ENCODE measurements around the gene TMEM204.

The TMEM204 gene

GRCh38 chr16:1561836-1562235, 28.4 kb downstream of the TMEM204 start (continued):
- no peak for TF ChIP-seq ZNF280D (tag by site-specific recombination; IDR thresholded peaks at IDR 0.05)
- no peak for TF ChIP-seq ZNF302 (tag by site-specific recombination; IDR thresholded peaks at IDR 0.05; ENCODE audit: low read depth)
- TF ChIP-seq ZNF362 (tag by site-specific recombination; IDR thresholded peaks at IDR 0.05): no peak
- no peak for TF ChIP-seq ZNF747 (tag by site-specific recombination; IDR thresholded peaks at IDR 0.05)

DNA sequence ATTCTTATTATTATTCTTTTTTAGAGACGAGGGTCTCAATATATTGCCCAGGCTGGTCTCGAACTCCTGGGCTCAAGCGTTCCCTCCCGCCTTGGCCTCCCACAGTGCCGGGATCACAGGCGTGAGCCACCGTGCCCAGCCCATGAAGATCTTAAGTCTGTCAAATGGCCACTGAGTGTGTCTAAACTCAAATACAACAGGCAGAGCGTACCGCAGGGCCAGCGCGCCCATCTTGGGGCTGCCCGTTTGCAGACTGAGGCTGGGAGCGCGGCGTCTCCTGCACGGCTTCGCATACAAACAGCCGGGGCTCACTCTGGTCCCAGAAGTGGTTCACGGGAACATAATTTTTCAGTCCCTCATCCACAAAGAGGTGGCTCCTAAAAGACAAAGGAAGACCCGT, 30.3 kb downstream of the TMEM204 start:
- TF ChIP-seq ZNF76 (tag by site-specific recombination; IDR thresholded peaks at IDR 0.05; ENCODE audit: borderline replicate concordance, low read depth): no peak
- no peak for TF ChIP-seq ZNF121 (tag by site-specific recombination; IDR thresholded peaks at IDR 0.05)
- no peak for TF ChIP-seq ZNF426 (tag by site-specific recombination; IDR thresholded peaks at IDR 0.05)
- TF ChIP-seq ZNF26 (tag by site-specific recombination; IDR thresholded peaks at IDR 0.05): no peak
- TF ChIP-seq ZNF747 (tag by site-specific recombination; IDR thresholded peaks at IDR 0.05): no peak
- no peak for TF ChIP-seq ZNF138 (tag by site-specific recombination; IDR thresholded peaks at IDR 0.05; ENCODE audit: borderline replicate concordance)
- TF ChIP-seq ZNF416 (tag by site-specific recombination; IDR thresholded peaks at IDR 0.05): no peak
- H3K27ac ChIP-seq (ENCODE audit: extremely low read depth, low read depth, low read length): no peak overlapping the region
- CTCF ChIA-PET: interaction anchor here (0.7 kb wide), 1 partner anchor 143 kb away, joined by 4 read pairs; no protein-coding TSS in a partner anchor
- peaks cover 0 to 59% of the 10 kb centered on the region in 2 experiments; a peak in 2 of 3 replicates for H3K36me3 ChIP-seq (ENCODE audit: control insufficient read depth in 2 of 2, insufficient read depth in 1 of 2, low read length in 2 of 2)
- POLR2A ChIA-PET: no interaction called here
- no peaks in the 10 kb centered on the region for H3K9me3 ChIP-seq (ENCODE audit: control insufficient read depth, insufficient read depth, low read depth, low read length)
- H3K4me3 ChIP-seq (ENCODE audit: low read depth, low read length): no peak overlapping the region
- no peaks in the 10 kb centered on the region for H3K4me1 ChIP-seq (ENCODE audit: control insufficient read depth, insufficient read depth, low read length)

GRCh38 chr16:1564325-1564724, 30.9 kb downstream of the TMEM204 start:
- Histone ChIP-seq H3K9me3 (ENCODE audit: control insufficient read depth, insufficient read depth, low read depth, low read length) (no peaks in the 10 kb centered on the region), H3K27ac (ENCODE audit: extremely low read depth, low read depth, low read length) (no peak overlapping the region), H3K4me1 (ENCODE audit: control insufficient read depth, insufficient read depth, low read length) (no peaks in the 10 kb centered on the region), H3K4me3 (ENCODE audit: low read depth, low read length) (no peak overlapping the region), H3K36me3 (ENCODE audit: control insufficient read depth in 2 of 2, insufficient read depth in 1 of 2, low read length in 2 of 2) (peaks cover 0 to 54% of the 10 kb centered on the region in 2 experiments; a peak in 2 of 3 replicates)
- CTCF ChIA-PET: no interaction called here
- POLR2A ChIA-PET: no interaction called here
- TF ChIP-seq GFI1B (tag by site-specific recombination; IDR thresholded peaks at IDR 0.05) (no peak), ZBTB21 (tag by site-specific recombination; IDR thresholded peaks at IDR 0.05) (no peak), GLI2 (tag by site-specific recombination; IDR thresholded peaks at IDR 0.05; ENCODE audit: borderline replicate concordance, low read depth) (no peak), BCL6B (tag by site-specific recombination; IDR thresholded peaks at IDR 0.05) (no peak), ZBTB8A (tag by site-specific recombination; IDR thresholded peaks at IDR 0.05) (no peak), ZNF391 (tag by site-specific recombination; IDR thresholded peaks at IDR 0.05; ENCODE audit: borderline replicate concordance, low read depth) (no peak)
- TF ChIP-seq, protein P1, sequence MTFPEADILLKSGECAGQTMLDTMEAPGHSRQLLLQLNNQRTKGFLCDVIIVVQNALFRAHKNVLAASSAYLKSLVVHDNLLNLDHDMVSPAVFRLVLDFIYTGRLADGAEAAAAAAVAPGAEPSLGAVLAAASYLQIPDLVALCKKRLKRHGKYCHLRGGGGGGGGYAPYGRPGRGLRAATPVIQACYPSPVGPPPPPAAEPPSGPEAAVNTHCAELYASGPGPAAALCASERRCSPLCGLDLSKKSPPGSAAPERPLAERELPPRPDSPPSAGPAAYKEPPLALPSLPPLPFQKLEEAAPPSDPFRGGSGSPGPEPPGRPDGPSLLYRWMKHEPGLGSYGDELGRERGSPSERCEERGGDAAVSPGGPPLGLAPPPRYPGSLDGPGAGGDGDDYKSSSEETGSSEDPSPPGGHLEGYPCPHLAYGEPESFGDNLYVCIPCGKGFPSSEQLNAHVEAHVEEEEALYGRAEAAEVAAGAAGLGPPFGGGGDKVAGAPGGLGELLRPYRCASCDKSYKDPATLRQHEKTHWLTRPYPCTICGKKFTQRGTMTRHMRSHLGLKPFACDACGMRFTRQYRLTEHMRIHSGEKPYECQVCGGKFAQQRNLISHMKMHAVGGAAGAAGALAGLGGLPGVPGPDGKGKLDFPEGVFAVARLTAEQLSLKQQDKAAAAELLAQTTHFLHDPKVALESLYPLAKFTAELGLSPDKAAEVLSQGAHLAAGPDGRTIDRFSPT (tag by site-specific recombination; IDR thresholded peaks at IDR 0.05): no peak
